Cardiac muscle cell (in vitro differentiated cells and primary cell): ENCODE measurements around the gene TAPBP. TPM values are rescaled to one million over a fixed set of nuclear protein-coding genes. Genes with fewer than 3 reads are reported as not detected.

Source experiments
- DNase-seq, 2 donors: peaks; one replicate each; pipeline versions ENCODE4 v3.0.0 to v3.0.0-alpha.2; 2010 to 2017; ENCODE audit warnings: low read depth in 1 of 2, low spot score in 1 of 2
- H3K27ac ChIP-seq: fragments of 200-600 bp; sonication (generic); 2 replicates; pipeline ENCODE4 v1.5.1; 2016
- H3K27me3 ChIP-seq: fragments of 200-600 bp; sonication (generic); 2 replicates; pipeline ENCODE4 v1.6.0; 2016; ENCODE audit warnings: control low read depth
- H3K36me3 ChIP-seq: fragments of 200-600 bp; sonication (generic); 2 replicates; pipeline ENCODE4 v1.5.1; 2016; ENCODE audit warnings: control low read depth
- H3K4me1 ChIP-seq: fragments of 200-600 bp; sonication (generic); 2 replicates; pipeline ENCODE4 v1.8.1; 2017; ENCODE audit warnings: low read depth, mild to moderate bottlenecking, mixed run types
- H3K4me3 ChIP-seq: fragments of 200-600 bp; sonication (generic); 2 replicates; pipeline ENCODE4 v1.5.1; 2016; ENCODE audit warnings: mild to moderate bottlenecking
- H3K9me3 ChIP-seq: fragments of 200-600 bp; sonication (generic); 2 replicates; pipeline ENCODE4 v1.5.1; 2017; ENCODE audit warnings: low read depth, mild to moderate bottlenecking, control low read depth
- CTCF ChIP-seq: IDR thresholded peaks from 2 replicates; pipeline ENCODE4 v1.5.1; 2012; ENCODE audit warnings: low read depth, mild to moderate bottlenecking, low read length
- polyA plus RNA-seq: library from polyadenylated mRNA; unstranded; fragments of >200 nt; fragmentation: Nextera tagmentation; extraction: Ambion mirVana; gene quantifications from 2 replicates; pipeline ENCODE4 v1.2.1, GENCODE V29; 2016
- total RNA-seq: library from RNA; depleted of rRNA; stranded (reverse); fragments of >200 nt; gene quantifications from 2 replicates; pipeline ENCODE4 v1.2.3, GENCODE V29; 2016

Gene TAPBP
- total and polyA plus RNA-seq, 2 experiments from 2014 or later = 30.8 to 36.4 TPM

- TF ChIP-seq CTCF = no peak
- Histone ChIP-seq H3K27ac (no peak overlapping the region), H3K9me3 (no peaks in the 10 kb centered on the region), H3K27me3 (no peaks in the 10 kb centered on the region), H3K36me3 (peaks cover 21% of the 10 kb centered on the region), H3K4me1 (peaks cover 9% of the 10 kb centered on the region), H3K4me3 (no peak overlapping the region)
- peak in 1 of 2 donors; percentile 94 for DNase-seq
Observed at GRCh38 chr6:33320315-33321181, 6.7 kb upstream of the TAPBP start.

GRCh38 chr6:33319939-33320314 is 6.0 kb upstream of the TAPBP start:
- H3K4me1 ChIP-seq = peaks cover 9% of the 10 kb centered on the region
- TF ChIP-seq CTCF = no peak
- H3K36me3 ChIP-seq = peaks cover 21% of the 10 kb centered on the region

GRCh38 chr6:33318426-33319073 is 4.7 kb upstream of the TAPBP start:
- peaks cover 8% of the 10 kb centered on the region for H3K4me1 ChIP-seq
- peak overlapping the region; percentile 78 for H3K27ac ChIP-seq
- peaks cover 21% of the 10 kb centered on the region for H3K36me3 ChIP-seq
- H3K4me3 ChIP-seq = peak overlapping the region; percentile 58
- no peak for DNase-seq
- H3K9me3 ChIP-seq = no peaks in the 10 kb centered on the region
- no peaks in the 10 kb centered on the region for H3K27me3 ChIP-seq
- no peak for TF ChIP-seq CTCF

More at GRCh38 chr6:33319939-33320314, 6.0 kb upstream of the TAPBP start:
- Histone ChIP-seq H3K27me3 (no peaks in the 10 kb centered on the region), H3K9me3 (no peaks in the 10 kb centered on the region), H3K27ac (no peak overlapping the region), H3K4me3 (no peak overlapping the region)
- no peak for DNase-seq

GRCh38 chr6:33317669-33318425 is 4.0 kb upstream of the TAPBP start, which contains the start of gene ZBTB22:
ZBTB22 (minus strand) TSS chr6:33317744; CDS start chr6:33316916, 828 bp downstream.
- peak within 1 kb of the TSS; percentile 58 for H3K4me3 ChIP-seq
- no peaks in the 10 kb centered on the region for H3K9me3 ChIP-seq
- peak; percentile 100 for DNase-seq
- H3K4me1 ChIP-seq = peaks cover 8% of the 10 kb centered on the region
- H3K36me3 ChIP-seq = peaks cover 21% of the 10 kb centered on the region
- H3K27me3 ChIP-seq = no peaks in the 10 kb centered on the region
- H3K27ac ChIP-seq = peak within 1 kb of the TSS; percentile 85
- no peak for TF ChIP-seq CTCF

GRCh38 chr6:33317419-33317668 is 3.5 kb upstream of the TAPBP start:
- peak overlapping the region; percentile 85 for H3K27ac ChIP-seq
- peaks cover 8% of the 10 kb centered on the region for H3K4me1 ChIP-seq
- peaks cover 21% of the 10 kb centered on the region for H3K36me3 ChIP-seq
- no peak for DNase-seq
- H3K27me3 ChIP-seq = no peaks in the 10 kb centered on the region
- H3K9me3 ChIP-seq = no peaks in the 10 kb centered on the region
- peak overlapping the region; percentile 58 for H3K4me3 ChIP-seq
- TF ChIP-seq CTCF = no peak
